Fibroblast of lung (primary cell): ENCODE data around the gene TENT4A. TPM values are rescaled to one million over a fixed set of nuclear protein-coding genes. Genes with fewer than 3 reads are reported as not detected.
"Not testable (repeated sequence)": the region's sequence is repeated elsewhere in the genome, so short reads cannot be mapped to it uniquely, and the experiment has no call there.

ENCODE experiments used
- DNase-seq, 2 donors: peaks; one replicate each; pipeline versions ENCODE4 v3.0.0 to v3.0.0-alpha.2; 2010; ENCODE audit warnings: low read depth in 2 of 2
- H2AFZ ChIP-seq: 2 replicates; pipeline ENCODE4 v1.5.1; 2012; ENCODE audit warnings: low read length, control low read depth, inconsistent platforms
- H3K27ac ChIP-seq: 2 replicates; pipeline ENCODE4 v1.5.1; 2011; ENCODE audit warnings: low read length, control low read depth; ENCODE audit not compliant: insufficient read depth
- H3K27me3 ChIP-seq: 2 replicates; pipeline ENCODE4 v1.5.1; 2011; ENCODE audit warnings: mild to moderate bottlenecking, low read length; ENCODE audit not compliant: control insufficient read depth, insufficient read depth
- H3K36me3 ChIP-seq: 2 replicates; pipeline ENCODE4 v1.5.1; 2011; ENCODE audit warnings: low read length; ENCODE audit not compliant: control insufficient read depth, insufficient read depth
- H3K4me1 ChIP-seq: 2 replicates; pipeline ENCODE4 v1.5.1; 2011; ENCODE audit warnings: low read length; ENCODE audit not compliant: control insufficient read depth, insufficient read depth; ENCODE audit errors: extremely low read depth
- H3K4me2 ChIP-seq: 2 replicates; pipeline ENCODE4 v1.5.1; 2011; ENCODE audit warnings: low read length, control low read depth; ENCODE audit not compliant: insufficient read depth; ENCODE audit errors: extremely low read depth
- H3K4me3 ChIP-seq, 4 experiments: fragments of 200-600 bp in 1 of 4; sonication (generic) in 1 of 4; replicated peaks in 1 of 4; 2 replicates each; pipeline ENCODE4 v1.5.1; 2011 to 2016; ENCODE audit warnings: low read length in 4 of 4, low read depth in 3 of 4, mild to moderate bottlenecking in 3 of 4, control low read depth in 2 of 4, inconsistent platforms in 1 of 4, mixed read lengths in 1 of 4; ENCODE audit not compliant: insufficient read depth in 1 of 4; ENCODE audit errors: control extremely low read depth in 1 of 4
- H3K79me2 ChIP-seq: 2 replicates; pipeline ENCODE4 v1.5.1; 2012; ENCODE audit warnings: mild to moderate bottlenecking, low read length, inconsistent platforms; ENCODE audit not compliant: control insufficient read depth, insufficient read depth
- H3K9ac ChIP-seq: 2 replicates; pipeline ENCODE4 v1.5.1; 2011; ENCODE audit warnings: mild to moderate bottlenecking, low read length, control low read depth; ENCODE audit not compliant: insufficient read depth
- H3K9me3 ChIP-seq: 2 replicates; pipeline ENCODE4 v1.5.1; 2012; ENCODE audit warnings: low read depth, low read length; ENCODE audit not compliant: control insufficient read depth, insufficient read depth
- H4K20me1 ChIP-seq: 2 replicates; pipeline ENCODE4 v1.5.1; 2011; ENCODE audit warnings: low read length; ENCODE audit not compliant: control insufficient read depth, insufficient read depth; ENCODE audit errors: extremely low read depth
- CTCF ChIP-seq, 2 donors: IDR thresholded peaks in 1 of 2; conservative IDR thresholded peaks in 1 of 2; 1 replicate in 1 of 2; 2 replicates in 1 of 2; pipeline ENCODE4 v1.5.1; 2011 to 2012; ENCODE audit warnings: low read length in 2 of 2, control low read depth in 1 of 2, inconsistent platforms in 1 of 2, low read depth in 1 of 2, mild to moderate bottlenecking in 1 of 2
- EZH2 ChIP-seq: IDR thresholded peaks from 2 replicates; pipeline ENCODE4 v1.5.1; 2012; ENCODE audit warnings: low read length, control low read depth, mild to moderate bottlenecking; ENCODE audit errors: missing control alignments
- polyA minus RNA-seq: library from RNA; depleted of rRNA, polyadenylated mRNA; stranded (reverse); fragments of >200 nt; gene quantifications from 2 replicates; pipeline ENCODE4 v1.2.3, GENCODE V29; 2011; ENCODE audit warnings: low replicate concordance
- polyA plus RNA-seq, 2 donors: library from polyadenylated mRNA; depleted of rRNA in 1 of 2; stranded (reverse) in 1 of 2; unstranded in 1 of 2; fragments of >200 nt; gene quantifications; 2 replicates each; pipeline ENCODE4 v1.2.1, GENCODE V29; 2011 to 2012; ENCODE audit warnings: missing spikeins in 1 of 2
- total RNA-seq: library from RNA; depleted of rRNA; stranded (reverse); fragments of >200 nt; gene quantifications from 2 replicates; pipeline ENCODE4 v1.2.1, GENCODE V29; 2014

The TENT4A gene
- total RNA-seq (9.5 and 10.4 TPM in 2 replicates), polyA plus RNA-seq (3.1 and 4.1 TPM in 2 replicates), polyA minus RNA-seq (7.0 and 17.2 TPM in 2 replicates)
- 9.9 and 11.6 TPM in 2 replicates for polyA plus RNA-seq (2012)

GRCh38 chr5:6713274-6714225 is at the start of gene TENT4A:
TSS of gene TENT4A (plus strand) at chr5:6713432. CDS start at chr5:6713984, 552 bp downstream.
- peak within 1 kb of the TSS; percentile 95 for H3K27ac ChIP-seq
- peak within 1 kb of the TSS; percentile 92 for H3K9ac ChIP-seq
- H3K9me3 ChIP-seq: no peaks in the 10 kb centered on the region
- peak within 1 kb of the TSS; percentile 90 for H2AFZ ChIP-seq
- peaks cover 7% of the 10 kb centered on the region for H3K4me1 ChIP-seq
- no peaks in the 10 kb centered on the region for H3K27me3 ChIP-seq
- peak within 1 kb of the TSS; percentile 66 to 91 (median 85) for H3K4me3 ChIP-seq
- peaks cover 45% of the 10 kb centered on the region for H3K79me2 ChIP-seq
- H3K4me2 ChIP-seq: peak within 1 kb of the TSS; percentile 95
- TF ChIP-seq CTCF (conservative IDR thresholded peaks at IDR 0.05 in 1 of 2, IDR thresholded peaks at IDR 0.05 in 1 of 2; ENCODE audit: low read depth in 1 of 2, low read length in 2 of 2) (no peak), EZH2 (no peak)
- H4K20me1 ChIP-seq: peaks cover 6% of the 10 kb centered on the region
- H3K36me3 ChIP-seq: no peaks in the 10 kb centered on the region
- peak in 1 of 2 donors; percentile 27 for DNase-seq

- Histone ChIP-seq H3K9ac (no peak overlapping the region), H4K20me1 (no peaks in the 10 kb centered on the region), H3K27ac (no peak overlapping the region), H2AFZ (no peak overlapping the region), H3K4me3 (no peak overlapping the region), H3K27me3 (no peaks in the 10 kb centered on the region), H3K36me3 (peaks cover 4% of the 10 kb centered on the region), H3K4me1 (no peaks in the 10 kb centered on the region), H3K79me2 (no peaks in the 10 kb centered on the region), H3K4me2 (no peak overlapping the region), H3K9me3 (no peaks in the 10 kb centered on the region)
- no peak for DNase-seq
- TF ChIP-seq CTCF (conservative IDR thresholded peaks at IDR 0.05 in 1 of 2, IDR thresholded peaks at IDR 0.05 in 1 of 2; ENCODE audit: low read depth in 1 of 2, low read length in 2 of 2): no peak
- no peak for TF ChIP-seq EZH2
Observed at GRCh38 chr5:6666762-6667161, 46.5 kb upstream of the TENT4A start.

- Histone ChIP-seq H3K4me1 (no peaks in the 10 kb centered on the region), H3K4me3 (no peak overlapping the region)
- DNase-seq: no peak
Observed at GRCh38 chr5:6667648-6668047, 45.6 kb upstream of the TENT4A start.

GRCh38 chr5:6668717-6669116 is 44.5 kb upstream of the TENT4A start:
- not testable (repeated sequence) for H3K4me1 ChIP-seq, H3K4me2 ChIP-seq

More at GRCh38 chr5:6667648-6668047, 45.6 kb upstream of the TENT4A start:
- Histone ChIP-seq H3K27me3 (no peaks in the 10 kb centered on the region), H3K27ac (no peak overlapping the region), H2AFZ (no peak overlapping the region), H3K36me3 (peaks cover 4% of the 10 kb centered on the region), H4K20me1 (no peaks in the 10 kb centered on the region), H3K9me3 (no peaks in the 10 kb centered on the region), H3K79me2 (no peaks in the 10 kb centered on the region), H3K4me2 (no peak overlapping the region), H3K9ac (no peak overlapping the region)
- TF ChIP-seq EZH2 (no peak), CTCF (conservative IDR thresholded peaks at IDR 0.05 in 1 of 2, IDR thresholded peaks at IDR 0.05 in 1 of 2; ENCODE audit: low read depth in 1 of 2, low read length in 2 of 2) (no peak)

More at GRCh38 chr5:6668717-6669116, 44.5 kb upstream of the TENT4A start:
- not testable (repeated sequence) for H2AFZ ChIP-seq, H3K27me3 ChIP-seq, H4K20me1 ChIP-seq, H3K9me3 ChIP-seq, H3K9ac ChIP-seq, H3K36me3 ChIP-seq, H3K4me3 ChIP-seq, H3K79me2 ChIP-seq, H3K27ac ChIP-seq, DNase-seq
